Measurements from ENCODE around the gene MYH10. TPM values are rescaled to one million over a fixed set of nuclear protein-coding genes. Genes with fewer than 3 reads are reported as not detected.

Gene MYH10
- total and polyA plus RNA-seq, 2 experiments from 2014 or later: 75.6 to 87.8 TPM

DNA sequence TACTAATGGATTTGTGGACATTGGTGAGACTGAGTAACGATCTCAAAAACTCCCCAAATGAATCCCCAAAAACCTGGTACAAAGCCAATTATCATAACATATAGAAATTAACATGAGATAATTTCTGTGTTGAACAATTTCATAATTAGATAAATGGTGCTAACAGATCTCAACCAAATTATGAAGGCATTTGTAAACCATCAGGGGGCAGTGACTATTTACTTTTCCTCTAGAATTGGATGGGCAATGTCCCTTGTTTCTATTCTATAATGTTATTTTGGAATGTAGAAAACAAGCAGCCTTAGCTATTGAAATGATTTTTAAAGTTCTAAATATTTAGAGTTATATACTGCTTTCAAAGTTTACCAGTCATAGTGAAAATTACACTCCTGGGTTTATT, 57.8 kb downstream of the MYH10 start:
- H3K9me3 ChIP-seq (ENCODE audit: low read depth): no peaks in the 10 kb centered on the region
- no peak for DNase-seq (ENCODE audit: low spot score)
- 90% methylated on average over 1 of the region's 1 CpG for WGBS (ENCODE audit: low lambda C conversion rate, missing lambda C conversion rate)

DNA sequence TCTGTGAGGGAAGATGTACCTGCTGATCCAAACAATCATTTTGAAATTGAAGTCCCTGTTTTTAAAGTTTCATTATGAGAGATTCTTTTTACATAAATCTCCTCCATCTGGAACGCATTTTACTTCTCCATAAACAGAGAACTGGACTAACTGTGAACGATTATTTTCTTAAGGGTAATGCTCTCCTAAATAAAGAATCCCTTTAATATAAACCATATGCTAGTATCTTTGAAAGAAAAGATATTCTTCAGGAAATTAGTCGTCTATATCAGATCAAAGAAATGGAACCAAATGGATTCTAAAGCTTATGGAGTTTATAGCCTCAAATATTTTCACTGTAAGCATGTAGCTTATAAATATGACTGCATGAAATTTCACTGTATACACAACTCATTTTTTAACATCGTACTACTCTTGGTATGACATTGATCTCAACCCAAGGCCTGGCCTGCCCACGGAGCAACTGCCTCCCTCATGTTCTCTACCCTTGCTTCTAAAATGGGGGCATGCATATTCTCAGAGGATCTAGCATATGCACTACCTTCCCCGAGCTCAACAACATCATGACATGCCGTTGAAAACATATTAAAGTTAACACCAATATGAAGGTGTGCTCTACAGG, 66.4 kb downstream of the MYH10 start:
- Histone ChIP-seq H3K4me2 (peak overlapping the region; percentile 14), H3K79me2 (no peaks in the 10 kb centered on the region), H2AFZ (no peak overlapping the region), H3K9me2 (replicated peaks; ENCODE audit: insufficient read depth) (no peaks in the 10 kb centered on the region), H4K20me1 (ENCODE audit: insufficient read depth, poor library complexity, severe bottlenecking) (no peaks in the 10 kb centered on the region), H3K36me3 (replicated peaks; ENCODE audit: insufficient read depth, low read depth) (no peaks in the 10 kb centered on the region), H3K27me3 (no peaks in the 10 kb centered on the region), H3K4me1 (ENCODE audit: insufficient read depth) (peaks cover 6% of the 10 kb centered on the region), H3K27ac (peak overlapping the region; percentile 11), H3K9me3 (ENCODE audit: low read depth) (no peaks in the 10 kb centered on the region), H3K4me3 (no peak overlapping the region)
- WGBS (ENCODE audit: low lambda C conversion rate, missing lambda C conversion rate): 48% methylated on average over 7 of the region's 7 CpGs
- DNase-seq (ENCODE audit: low spot score): no peak
- TF ChIP-seq EZH2 (IDR thresholded peaks at IDR 0.05; ENCODE audit: borderline replicate concordance): no peak
- TF ChIP-seq, protein P1, sequence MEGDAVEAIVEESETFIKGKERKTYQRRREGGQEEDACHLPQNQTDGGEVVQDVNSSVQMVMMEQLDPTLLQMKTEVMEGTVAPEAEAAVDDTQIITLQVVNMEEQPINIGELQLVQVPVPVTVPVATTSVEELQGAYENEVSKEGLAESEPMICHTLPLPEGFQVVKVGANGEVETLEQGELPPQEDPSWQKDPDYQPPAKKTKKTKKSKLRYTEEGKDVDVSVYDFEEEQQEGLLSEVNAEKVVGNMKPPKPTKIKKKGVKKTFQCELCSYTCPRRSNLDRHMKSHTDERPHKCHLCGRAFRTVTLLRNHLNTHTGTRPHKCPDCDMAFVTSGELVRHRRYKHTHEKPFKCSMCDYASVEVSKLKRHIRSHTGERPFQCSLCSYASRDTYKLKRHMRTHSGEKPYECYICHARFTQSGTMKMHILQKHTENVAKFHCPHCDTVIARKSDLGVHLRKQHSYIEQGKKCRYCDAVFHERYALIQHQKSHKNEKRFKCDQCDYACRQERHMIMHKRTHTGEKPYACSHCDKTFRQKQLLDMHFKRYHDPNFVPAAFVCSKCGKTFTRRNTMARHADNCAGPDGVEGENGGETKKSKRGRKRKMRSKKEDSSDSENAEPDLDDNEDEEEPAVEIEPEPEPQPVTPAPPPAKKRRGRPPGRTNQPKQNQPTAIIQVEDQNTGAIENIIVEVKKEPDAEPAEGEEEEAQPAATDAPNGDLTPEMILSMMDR (IDR thresholded peaks at IDR 0.05; ENCODE audit: poor library complexity): no peak

More for the DNA sequence above, 57.8 kb downstream of the MYH10 start:
- no peaks in the 10 kb centered on the region for H3K27me3 ChIP-seq
- TF ChIP-seq EZH2 (IDR thresholded peaks at IDR 0.05; ENCODE audit: borderline replicate concordance): no peak
- no peak for TF ChIP-seq EZH2phosphoT487 (IDR thresholded peaks at IDR 0.05; ENCODE audit: low read depth, severe bottlenecking, unreplicated experiment)
- TF ChIP-seq, protein P1 (IDR thresholded peaks at IDR 0.05; ENCODE audit: poor library complexity): peak; percentile 36
- H3K9me2 ChIP-seq (replicated peaks; ENCODE audit: insufficient read depth): no peaks in the 10 kb centered on the region
- no peaks in the 10 kb centered on the region for H3K79me2 ChIP-seq
- no peak overlapping the region for H2AFZ ChIP-seq
- H3K4me1 ChIP-seq (ENCODE audit: insufficient read depth): no peaks in the 10 kb centered on the region
- no peaks in the 10 kb centered on the region for H4K20me1 ChIP-seq (ENCODE audit: insufficient read depth, poor library complexity, severe bottlenecking)
- no peaks in the 10 kb centered on the region for H3K36me3 ChIP-seq (replicated peaks; ENCODE audit: insufficient read depth, low read depth)
- H3K4me3 ChIP-seq: no peak overlapping the region
- no peak overlapping the region for H3K27ac ChIP-seq
- no peak overlapping the region for H3K4me2 ChIP-seq

DNA sequence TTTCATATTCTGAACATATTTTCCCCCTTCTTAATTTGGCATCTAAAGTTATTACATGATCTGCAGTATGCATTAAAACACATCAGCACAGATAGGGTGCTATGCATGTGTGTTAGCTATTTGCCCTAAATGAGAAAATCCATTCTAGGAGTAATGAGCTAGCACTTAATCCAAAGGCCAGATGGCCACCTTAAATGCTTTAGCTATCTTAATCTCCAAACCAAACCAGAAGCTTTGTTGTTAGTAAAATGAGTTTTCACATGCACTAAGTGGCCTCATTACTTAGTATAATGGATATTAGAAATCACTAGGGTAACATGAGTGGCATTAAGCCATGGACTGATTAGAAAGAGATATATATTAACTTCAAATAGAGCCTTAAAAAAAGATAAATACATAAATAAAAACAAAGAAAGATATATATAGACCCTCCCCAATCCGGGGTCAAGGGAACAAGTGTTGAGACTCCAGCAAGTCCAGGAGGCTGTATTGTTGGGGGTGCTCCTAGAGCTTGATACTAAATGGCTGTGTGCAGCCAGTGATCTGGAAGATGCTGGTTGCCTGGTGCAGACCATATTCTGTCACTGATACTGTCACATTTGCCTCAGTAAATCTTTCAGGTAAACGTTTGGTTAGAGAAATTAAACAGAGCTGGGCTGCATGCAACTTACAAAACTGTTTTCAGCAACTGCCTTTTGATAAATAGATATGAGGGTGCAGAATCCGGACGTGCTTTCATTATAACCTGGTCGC, 67.3 kb downstream of the MYH10 start:
- Histone ChIP-seq H3K4me2 (peak overlapping the region; percentile 14), H3K27ac (no peak overlapping the region), H3K9me2 (replicated peaks; ENCODE audit: insufficient read depth) (no peaks in the 10 kb centered on the region), H3K27me3 (no peaks in the 10 kb centered on the region), H3K79me2 (no peaks in the 10 kb centered on the region), H2AFZ (no peak overlapping the region), H3K4me3 (no peak overlapping the region), H3K9me3 (ENCODE audit: low read depth) (no peaks in the 10 kb centered on the region), H3K36me3 (replicated peaks; ENCODE audit: insufficient read depth, low read depth) (no peaks in the 10 kb centered on the region), H4K20me1 (ENCODE audit: insufficient read depth, poor library complexity, severe bottlenecking) (no peaks in the 10 kb centered on the region), H3K4me1 (ENCODE audit: insufficient read depth) (peaks cover 6% of the 10 kb centered on the region)
- no peak for TF ChIP-seq EZH2phosphoT487 (IDR thresholded peaks at IDR 0.05; ENCODE audit: low read depth, severe bottlenecking, unreplicated experiment)
- no peak for TF ChIP-seq EZH2 (IDR thresholded peaks at IDR 0.05; ENCODE audit: borderline replicate concordance)
- TF ChIP-seq, protein P1 (IDR thresholded peaks at IDR 0.05; ENCODE audit: poor library complexity): no peak
- WGBS (ENCODE audit: low lambda C conversion rate, missing lambda C conversion rate): 47% methylated on average over 5 of the region's 5 CpGs
- no peak for DNase-seq (ENCODE audit: low spot score)
